Hepatic stellate cell (primary cell): ENCODE data around the gene SAMD13.

ENCODE experiments used
- DNase-seq: peaks from one replicate; pipeline ENCODE4 v3.0.0; 2011; ENCODE audit warnings: low spot score

Gene SAMD13, protein sequence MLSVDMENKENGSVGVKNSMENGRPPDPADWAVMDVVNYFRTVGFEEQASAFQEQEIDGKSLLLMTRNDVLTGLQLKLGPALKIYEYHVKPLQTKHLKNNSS

DNA sequence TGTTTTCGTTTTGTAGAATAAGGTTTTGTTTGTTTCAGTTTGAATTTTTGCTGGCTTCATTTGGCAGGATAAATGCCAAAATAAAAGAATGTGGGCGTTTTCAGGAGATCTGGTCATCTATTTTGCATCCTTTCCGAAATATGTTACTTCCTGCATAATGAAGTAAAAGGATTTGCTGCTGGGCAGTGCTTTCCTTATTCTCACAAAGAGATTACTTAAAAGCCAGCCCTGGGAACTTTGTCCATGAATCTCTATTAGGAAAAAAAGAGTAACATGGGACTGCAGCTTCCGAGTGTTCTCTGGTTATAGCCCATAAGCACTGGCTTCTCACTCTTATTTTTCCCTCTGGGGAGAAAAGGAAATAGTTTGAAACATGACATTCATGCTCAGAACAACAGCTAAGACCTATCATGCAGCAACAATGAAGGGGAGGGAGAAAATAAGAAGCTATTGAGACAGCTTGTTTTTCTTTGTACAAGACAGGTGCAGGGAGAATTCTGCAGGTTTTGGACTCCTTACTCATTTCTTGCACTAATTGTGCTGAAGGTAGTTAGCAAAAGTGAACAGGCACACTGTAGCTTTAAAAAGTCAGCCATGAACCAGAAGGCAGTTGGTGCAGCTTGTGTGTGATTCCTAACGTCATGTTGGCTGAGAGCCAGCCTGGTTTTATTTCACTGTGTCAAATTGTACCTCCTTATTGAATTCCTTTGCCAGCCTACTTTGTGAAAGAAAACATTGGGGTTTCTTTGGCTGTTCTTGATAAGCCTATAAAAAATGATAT lies at the start of gene SAMD13:
SAMD13 (plus strand) TSS at position 705 of the 781 bp plus-strand sequence. CDS start 1,527 bp downstream, outside the sequence.
- DNase-seq: no peak

DNA sequence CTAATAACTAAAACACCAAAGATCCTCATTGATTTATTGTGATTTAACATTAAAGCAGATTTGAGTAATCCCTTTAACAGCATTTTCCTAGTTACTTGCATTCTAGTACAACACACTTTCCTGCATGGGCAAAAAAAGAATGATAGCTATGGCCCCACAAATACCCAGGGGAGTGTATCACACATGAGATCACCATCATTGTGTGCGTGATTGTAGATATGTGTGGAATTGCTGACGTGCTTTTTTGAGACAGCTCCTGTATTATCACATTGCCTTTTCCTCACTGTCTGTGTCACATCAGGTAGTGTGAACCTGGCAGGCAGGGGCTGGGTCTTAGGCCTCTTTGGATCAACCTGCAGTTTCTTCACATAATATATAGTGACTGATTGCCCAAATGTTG lies 48.5 kb upstream of the SAMD13 start:
- DNase-seq: peak; percentile 26

DNA sequence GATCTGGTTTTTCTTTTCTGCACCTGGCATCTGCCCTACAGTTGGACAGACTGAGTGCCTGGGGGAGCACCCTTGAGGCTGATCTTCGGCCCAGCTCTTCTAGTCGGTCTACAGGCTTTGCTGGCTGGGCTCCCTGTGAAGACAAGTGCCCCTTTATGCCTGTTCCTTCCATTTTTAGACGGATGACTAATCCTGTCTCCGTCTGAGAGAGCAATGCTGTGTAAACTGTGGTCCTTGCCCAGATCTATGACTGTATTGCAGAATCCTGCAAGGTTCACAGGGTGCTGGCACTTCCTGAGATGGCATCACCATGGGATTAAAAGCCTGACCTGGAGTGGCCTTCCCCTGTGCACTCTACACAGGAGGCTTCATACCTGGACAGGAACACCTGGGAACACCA lies 47.6 kb upstream of the SAMD13 start:
- DNase-seq: peak; percentile 67

DNA sequence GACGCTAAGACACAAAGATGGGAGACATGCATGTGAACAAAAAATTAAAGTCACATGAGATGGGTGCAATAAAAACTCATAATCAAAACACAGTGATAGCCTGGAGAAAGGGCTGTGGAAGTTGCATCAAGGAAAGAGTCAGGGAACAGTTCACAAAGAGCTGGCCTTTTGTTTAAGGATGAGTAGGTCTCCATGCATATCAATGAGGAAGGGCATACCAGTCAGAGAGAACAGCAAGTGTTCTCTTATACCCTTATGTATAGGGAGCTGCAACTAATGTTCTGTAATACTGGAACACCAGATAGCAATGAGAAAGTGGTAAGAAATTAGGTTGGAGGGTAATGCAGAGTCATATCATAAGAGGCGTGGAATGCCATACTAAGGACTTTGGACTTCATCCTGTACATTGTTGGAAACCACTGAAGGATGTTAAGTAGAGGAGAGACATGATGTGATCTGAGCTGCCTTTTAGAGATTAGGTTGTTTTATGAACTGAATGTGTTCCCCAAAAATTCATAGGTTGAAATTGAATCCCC lies 46.7 kb upstream of the SAMD13 start:
- no peak for DNase-seq

DNA sequence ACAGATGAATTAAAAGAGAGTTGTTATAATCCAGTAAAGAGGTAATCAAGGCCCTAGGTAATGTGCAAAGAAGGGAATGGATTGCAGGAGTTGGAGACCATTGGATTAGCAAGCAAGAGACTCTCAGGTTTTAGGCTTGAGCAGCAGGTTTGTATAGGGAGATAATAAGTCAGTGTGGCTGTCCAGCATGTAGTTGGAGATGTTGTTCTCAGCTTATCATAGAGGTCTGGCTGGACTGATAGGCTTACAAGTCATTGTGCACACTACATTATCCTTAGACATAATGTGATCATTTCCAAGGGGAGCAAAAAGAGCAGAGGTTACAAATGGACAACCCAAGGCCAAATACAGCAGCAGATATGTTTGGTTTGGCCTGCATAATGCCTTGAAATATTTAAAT lies 45.9 kb upstream of the SAMD13 start:
- DNase-seq: no peak

DNA sequence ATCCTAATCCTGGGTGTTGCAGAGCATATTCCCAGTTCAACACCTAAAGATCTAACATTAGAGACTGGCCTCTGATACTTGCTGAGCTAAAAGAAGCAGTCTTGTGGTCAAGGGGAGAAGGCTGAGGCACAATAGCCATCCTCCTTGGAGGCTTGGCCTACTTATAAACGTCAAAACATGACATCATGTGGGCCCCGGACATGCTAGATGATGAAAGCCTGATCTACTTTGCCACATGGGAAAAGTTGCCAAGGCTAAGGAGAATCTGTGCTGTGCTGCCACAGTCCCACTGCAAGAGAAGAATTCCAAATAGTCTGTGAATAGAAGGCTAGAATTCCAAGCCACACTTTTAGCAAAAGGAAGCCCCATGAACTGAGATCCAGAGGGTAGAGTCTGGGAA lies 43.9 kb upstream of the SAMD13 start:
- no peak for DNase-seq

DNA sequence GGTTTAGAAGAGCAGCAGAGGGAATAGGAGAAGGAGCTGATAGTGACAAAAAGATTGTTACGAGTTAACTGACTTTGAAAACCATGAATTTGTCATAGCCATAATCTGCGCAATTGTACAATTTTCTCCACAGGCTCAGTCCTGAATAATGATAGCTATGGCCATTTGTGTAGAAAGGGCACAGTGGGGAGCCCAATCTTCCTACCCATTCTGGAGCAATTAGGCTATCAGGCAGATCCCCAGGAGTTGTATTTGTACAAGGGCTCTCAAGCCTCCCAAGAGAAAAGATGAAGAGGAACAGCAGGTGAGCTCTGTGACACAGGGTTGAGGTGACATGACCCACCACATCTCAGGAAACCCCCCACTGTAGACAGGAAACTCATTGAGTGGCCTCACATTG lies 42.1 kb upstream of the SAMD13 start:
- DNase-seq: no peak

DNA sequence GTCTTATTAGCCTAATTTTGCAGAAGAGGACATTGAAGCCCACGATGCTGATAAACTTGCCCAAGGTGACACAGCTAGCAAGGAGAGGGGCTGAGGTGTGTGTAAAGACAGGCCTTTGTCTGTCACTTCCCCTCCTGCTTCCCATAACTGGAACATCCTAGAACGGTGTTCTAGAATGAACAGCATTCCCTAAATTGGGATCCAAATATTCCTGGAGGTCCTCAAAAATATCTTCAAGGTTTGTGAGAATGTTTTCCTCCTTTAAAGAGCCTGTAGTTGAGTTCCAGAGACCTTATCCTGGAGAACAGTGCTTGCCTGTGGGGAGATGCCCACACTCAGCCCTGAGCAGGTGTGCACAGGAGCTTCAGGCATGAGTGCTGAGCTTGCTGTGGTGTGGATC lies 41.5 kb upstream of the SAMD13 start:
- no peak for DNase-seq

DNA sequence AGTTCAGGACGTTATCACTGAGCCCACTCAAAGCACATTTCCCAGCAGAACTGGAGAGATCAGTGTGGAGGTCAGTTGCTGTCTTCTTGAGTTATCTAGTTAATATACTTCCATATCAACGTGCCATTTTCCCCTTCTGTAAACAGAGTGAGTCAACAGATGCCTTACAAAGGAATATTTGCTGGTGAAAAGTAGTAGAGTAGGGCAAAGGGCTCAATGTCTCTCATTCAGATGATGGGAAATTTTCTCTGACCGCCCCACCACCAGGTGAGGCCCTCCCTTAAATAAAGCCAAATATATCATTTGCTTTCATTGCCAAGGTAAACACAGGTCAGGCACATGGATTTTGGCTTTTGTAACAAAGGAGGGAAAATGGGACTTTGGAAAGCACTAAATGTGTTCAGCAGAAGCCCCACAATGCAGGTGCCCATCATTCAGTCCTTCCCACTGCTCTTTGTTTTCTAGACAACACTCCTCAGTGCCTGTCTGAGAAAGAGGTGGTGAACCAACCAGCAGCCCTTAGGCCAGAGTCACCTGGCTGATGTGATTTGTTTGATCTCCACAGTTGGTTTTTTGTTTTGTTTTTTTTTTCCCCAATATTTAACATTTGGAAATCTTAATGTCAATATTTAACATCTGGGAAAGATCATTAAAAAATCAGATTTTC lies 40.5 kb upstream of the SAMD13 start:
- DNase-seq: no peak

DNA sequence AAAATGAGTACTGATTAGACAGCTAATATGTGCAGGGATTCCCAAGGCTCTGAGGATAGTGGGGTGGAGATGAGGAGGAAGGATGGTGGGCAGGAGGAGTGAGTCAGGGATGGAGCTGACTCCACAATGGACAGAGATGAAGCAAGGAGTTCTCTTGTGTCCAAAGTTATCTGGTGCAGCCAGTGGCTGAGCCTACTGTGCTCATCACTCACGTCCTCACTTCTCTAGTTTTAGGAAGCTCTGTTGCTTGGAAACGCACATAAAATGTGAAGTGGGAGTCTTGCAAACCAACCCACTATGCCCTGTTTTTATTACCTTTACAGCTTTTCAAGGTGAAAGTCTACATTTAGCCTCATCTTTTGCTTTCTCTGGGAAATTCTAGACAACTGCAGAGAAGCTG lies 36.5 kb upstream of the SAMD13 start:
- no peak for DNase-seq

DNA sequence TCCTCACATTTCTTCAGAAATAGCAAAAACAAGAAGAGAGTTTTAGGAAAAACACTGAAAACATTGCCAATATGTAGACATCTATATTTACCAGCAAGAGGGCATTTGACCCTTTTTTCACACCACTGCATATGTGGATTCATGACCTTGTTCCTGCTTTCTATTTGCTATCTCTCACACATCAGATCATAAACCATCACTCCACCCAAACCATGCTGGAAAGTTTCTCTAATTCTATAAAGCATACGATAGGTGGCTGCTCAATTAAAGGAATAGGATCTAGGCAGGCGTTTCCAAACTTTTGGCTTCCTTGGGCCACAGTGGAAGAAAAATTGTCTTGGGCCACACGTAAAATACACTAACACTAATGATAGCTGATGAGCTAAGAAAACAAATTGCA lies 35.6 kb upstream of the SAMD13 start:
- DNase-seq: no peak

DNA sequence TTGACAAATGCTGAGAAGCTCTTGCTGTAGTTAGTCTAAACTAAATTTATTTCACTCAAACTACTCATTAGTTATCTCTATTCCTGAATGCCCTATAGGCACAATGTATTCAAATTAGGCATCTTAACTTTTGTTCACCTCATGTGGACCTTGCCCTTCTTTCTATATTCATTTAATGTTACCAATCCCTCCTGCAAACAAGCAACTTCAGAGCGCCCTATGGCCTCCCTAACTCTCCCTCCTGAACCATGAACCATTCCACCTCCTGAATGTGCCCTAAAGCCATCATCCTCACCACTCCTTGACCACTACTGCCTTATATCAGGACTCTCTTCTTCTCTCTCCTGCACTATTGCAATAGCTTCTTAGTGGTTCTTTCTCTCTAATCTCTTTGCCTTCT lies 34.8 kb upstream of the SAMD13 start:
- DNase-seq: no peak

DNA sequence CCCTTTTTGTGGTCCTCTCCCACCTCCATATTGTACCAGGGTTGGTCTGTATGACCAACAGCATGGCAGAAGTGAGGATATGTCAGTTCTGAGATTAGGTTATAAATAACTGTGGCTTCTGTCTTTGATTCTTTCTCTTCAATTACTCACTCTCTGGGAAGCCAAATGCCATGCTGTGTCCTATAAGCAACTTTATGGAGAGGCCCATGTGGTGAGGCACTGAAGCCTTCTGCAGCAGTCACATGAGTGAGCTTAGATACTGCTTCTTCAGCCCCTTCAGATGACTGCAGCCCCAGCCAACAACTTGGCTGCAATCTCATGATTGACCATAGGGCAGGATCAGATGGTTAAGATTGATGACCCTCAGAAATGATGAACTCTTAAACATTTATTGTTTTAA lies 34.0 kb upstream of the SAMD13 start:
- DNase-seq: no peak

DNA sequence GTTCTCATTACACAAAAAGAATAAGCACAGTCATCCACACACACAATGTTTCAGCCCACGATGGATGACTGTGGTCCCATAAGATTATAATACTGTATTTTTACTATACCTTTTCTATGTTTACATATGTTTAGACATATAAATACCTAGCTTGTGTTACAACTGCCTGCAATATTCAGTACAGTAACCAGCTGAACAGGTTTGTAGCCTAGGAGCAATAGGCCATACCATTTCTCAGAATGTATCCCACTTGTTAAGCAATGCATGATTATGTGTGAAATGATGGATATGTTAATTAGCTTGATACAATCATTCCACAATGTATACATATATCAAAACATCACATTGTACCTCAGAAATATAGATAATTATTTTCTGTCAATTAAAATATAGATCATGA lies 33.2 kb upstream of the SAMD13 start:
- no peak for DNase-seq

DNA sequence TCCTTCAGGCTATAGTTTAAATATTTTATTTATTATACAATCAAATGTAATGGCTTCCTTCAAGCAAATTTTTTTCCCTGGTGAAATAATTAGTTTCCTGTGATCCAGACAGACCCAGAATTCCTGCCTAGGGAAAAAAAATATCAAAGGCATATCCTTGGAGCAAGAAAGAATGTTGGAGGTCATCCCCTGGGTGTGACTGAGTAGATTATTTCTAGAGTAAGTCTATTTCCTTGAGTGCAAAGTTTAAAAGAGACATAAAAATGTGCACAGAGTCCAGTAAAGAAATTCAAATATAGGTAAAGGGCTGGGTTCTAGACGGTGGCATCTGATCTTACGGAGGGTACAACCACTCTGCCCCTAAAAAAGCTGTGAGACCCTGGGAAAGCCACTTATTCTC lies 32.2 kb upstream of the SAMD13 start:
- DNase-seq: no peak

DNA sequence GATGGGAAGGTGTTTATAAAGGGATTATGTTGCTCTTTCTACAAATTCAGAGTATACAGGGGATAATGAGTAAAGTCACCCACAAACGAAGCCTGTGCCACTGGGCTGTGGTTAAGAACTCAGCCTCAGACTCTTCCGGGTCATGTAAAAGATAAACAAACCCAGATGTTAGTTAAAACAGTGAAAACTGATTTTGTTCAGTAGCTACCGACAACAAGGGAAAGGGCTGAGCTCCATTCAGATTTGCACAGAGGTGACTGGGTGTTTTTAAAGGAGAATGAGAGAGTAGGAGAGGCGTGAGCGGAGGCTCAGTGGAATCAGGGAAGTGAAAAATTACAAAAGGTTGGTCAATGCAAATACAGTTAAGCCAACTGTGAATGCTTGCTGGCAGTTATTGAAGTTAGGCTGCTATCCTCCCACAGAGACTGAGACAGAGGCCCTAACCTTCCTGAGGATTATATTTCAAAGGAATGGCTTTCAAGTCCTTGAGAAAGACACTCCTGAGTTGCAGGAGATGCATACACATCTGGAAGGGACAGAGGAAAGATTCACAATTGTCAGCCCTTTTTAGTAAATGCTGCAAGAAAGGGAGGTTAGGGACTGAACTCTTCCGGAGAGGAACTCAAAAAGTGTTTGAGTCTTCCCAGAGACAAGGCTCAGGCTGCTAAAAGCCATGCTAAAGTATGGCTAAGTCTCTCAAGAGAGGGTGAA lies 29.9 kb upstream of the SAMD13 start:
- DNase-seq: no peak

DNA sequence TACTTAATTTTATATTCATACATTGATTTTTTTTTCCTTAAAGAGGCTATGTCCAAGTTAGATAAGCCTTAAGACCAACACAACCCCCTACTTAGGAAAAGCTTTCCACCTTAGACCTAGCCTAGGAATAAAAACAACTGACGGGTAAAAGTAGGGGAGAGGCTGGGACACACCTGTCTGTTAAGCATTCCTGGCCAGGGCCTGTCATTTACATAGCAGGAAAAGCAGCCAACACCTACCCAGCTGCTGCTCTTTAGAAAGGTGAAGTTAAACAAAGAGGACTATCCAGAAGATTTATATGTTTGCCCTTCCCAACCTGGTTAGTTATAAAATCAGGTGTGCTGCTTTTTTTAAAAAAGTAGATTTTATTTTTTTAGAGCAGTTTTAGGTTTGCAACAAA lies 29.1 kb upstream of the SAMD13 start:
- DNase-seq: no peak

DNA sequence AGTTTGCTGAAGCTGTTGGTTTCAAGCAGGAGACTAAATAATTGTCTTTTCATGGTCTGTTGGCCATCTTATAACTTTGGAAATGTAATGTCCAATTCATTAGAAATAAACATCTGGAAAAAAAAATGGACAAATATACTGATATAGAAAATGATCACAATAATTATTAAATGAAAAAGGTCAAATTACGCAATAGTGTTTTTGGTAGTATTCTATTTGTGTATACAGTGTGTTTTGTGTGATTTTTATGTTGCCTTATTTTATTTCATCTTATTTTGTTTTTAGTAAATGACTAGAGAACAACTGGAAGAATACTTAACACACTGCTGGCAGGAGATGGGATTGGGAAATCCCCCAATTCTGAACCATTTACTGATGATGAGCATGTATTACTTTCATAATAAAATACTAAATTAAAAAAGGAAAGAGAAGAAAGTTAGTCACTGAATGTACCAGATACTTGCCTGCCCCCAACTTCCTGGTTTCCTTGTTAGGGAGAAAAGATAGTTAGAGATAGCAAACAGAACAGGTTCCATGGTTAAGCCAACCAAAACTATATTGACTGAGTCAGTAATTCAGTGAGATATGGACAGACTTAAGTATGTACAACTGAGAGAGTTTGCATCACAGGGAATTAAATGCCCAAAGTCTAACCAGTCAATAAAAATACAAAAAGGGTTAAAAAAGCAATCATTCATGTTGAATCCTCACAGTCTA lies 24.0 kb upstream of the SAMD13 start:
- DNase-seq: no peak

DNA sequence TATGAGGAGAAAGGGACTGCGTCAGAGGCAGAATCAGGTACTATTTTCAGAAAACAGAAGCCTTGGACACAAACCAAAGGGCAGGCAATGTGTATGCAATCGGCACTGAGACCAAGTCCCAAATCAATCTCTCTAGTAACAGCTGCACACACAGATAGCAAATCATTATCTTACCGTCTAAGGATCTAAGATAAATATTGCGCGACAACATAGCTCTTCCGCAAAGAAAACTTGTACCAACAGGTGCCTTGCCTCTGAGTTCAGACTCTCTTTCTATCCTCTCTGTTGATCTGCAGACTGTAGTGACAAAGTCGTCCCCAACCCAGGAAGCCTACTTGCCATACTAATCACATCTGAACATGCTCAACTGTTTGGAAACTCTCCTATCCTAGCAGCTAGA lies 22.6 kb upstream of the SAMD13 start:
- DNase-seq: no peak

DNA sequence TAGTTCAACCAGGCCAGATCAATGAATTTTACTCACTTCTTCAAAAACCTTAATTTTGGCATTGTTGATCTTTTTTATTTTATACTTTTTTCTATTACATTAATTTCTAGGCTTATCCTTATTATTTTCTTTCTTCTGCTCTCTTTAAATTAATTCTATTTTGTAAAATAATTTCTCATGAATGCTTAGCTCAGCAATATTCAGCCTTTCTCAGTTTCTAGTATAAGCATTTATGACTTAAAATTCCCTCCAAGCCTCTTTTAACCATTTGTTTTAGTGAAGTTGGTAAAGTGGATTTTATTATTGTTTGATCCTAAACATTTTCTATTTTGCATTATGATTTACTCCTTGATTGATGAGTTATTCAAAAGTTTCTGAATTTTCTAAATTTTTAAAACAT lies 20.6 kb upstream of the SAMD13 start:
- no peak for DNase-seq

DNA sequence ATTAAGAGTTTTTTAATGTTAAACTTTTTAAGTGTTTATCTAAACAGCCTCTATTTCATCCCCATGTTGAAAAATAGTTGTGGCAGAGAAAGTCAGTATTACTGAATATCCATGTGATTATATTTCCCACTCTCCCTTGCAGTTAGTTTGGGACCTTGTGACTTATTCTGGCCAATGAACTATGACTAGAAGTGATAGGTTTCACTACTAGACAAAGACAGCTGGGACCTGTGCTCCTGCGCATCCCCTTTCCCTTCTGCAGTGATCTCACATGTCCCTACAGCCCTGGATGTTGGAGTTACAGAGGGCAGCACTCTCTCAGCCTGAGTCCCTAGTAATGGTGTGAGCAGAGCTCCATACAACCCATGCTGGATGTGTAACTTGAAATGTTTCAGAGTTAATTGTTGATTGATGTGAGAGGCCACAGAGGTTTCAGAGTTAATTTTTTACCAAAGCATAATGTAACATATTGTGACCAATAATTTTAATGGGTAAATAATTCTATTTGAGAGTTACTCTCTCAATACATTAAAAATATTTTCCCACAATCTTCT lies 18.7 kb upstream of the SAMD13 start:
- DNase-seq: no peak

DNA sequence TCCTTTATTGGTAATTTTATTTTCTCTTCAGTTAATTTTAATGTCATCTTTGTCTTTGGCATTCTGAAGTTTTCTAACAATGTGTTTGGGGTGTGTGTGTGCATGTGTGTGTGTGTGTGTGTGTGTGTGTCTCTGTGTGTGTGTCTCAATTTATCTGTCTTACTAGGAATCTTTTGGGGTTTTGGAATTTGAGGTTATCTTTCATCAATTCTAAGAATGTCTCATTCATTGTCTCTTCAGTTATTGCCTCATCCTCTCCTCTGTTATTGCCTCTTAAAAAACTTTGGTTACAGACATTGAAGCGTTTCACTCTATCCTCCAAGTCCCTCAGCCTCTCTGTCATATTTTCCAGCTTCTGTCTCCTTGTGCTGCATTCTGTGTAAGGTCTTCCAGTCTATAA lies 18.1 kb upstream of the SAMD13 start:
- DNase-seq: no peak
